Panc1 (cell line): Measurements from ENCODE around the gene SGMS1. TPM values are rescaled to one million over a fixed set of nuclear protein-coding genes. Genes with fewer than 3 reads are reported as not detected.
"Not testable (repeated sequence)": the region's sequence is repeated elsewhere in the genome, so short reads cannot be mapped to it uniquely, and the experiment has no call there.

Experiments
- ATAC-seq: fragments of 200-7000 bp; cut with Tn5 transposase; 2 replicates; pipeline ENCODE4 v1.9.1; 2020; ENCODE audit warnings: mild to moderate bottlenecking, moderate library complexity
- Bru-seq: library from RNA; stranded (reverse); fragments of 400-500 nt; gene quantifications from one replicate; lab custom pipeline; 2021; lab: Mats Ljungman, UMichigan
- BruChase-seq, 2 experiments: library from RNA; stranded (reverse); fragments of 400-500 nt; gene quantifications; one replicate each; lab custom pipeline; 2021; lab: Mats Ljungman, UMichigan
- BruUV-seq: library from RNA; stranded (reverse); fragments of 400-500 nt; replicated peaks from 2 replicates; lab custom pipeline; 2021; lab: Mats Ljungman, UMichigan
- CTCF ChIA-PET: fragments of 300-600 bp; sonication (Branson Sonifier 250); formaldehyde crosslinking; loops from one replicate; lab custom pipeline; 2022; ENCODE audit warnings: antibody characterized with exemption; lab: Charles Lee
- POLR2A ChIA-PET: fragments of 300-600 bp; sonication (Branson Sonifier 250); formaldehyde crosslinking; loops from one replicate; lab custom pipeline; 2022; ENCODE audit warnings: antibody characterized with exemption; lab: Charles Lee
- DNase-seq: peaks from one replicate; pipeline ENCODE4 v3.0.0-alpha.2; 2010; ENCODE audit warnings: low read depth, low spot score
- H3K27ac ChIP-seq: 2 replicates; pipeline ENCODE4 v1.5.1; 2011; ENCODE audit warnings: mild to moderate bottlenecking, low read length, inconsistent platforms
- H3K27me3 ChIP-seq: fragments of 200-500 bp; sonication (Bioruptor generic); 2 replicates; pipeline ENCODE4 v1.6.0; 2014; ENCODE audit warnings: low read length, inconsistent platforms; ENCODE audit not compliant: control insufficient read depth, insufficient read depth
- H3K36me3 ChIP-seq: fragments of 200-500 bp; sonication (Bioruptor generic); 2 replicates; pipeline ENCODE4 v1.5.1; 2014; ENCODE audit warnings: inconsistent platforms, mild to moderate bottlenecking, low read length, moderate library complexity; ENCODE audit not compliant: control insufficient read depth, insufficient read depth
- H3K4me1 ChIP-seq: 2 replicates; pipeline ENCODE4 v1.5.1; 2011; ENCODE audit warnings: inconsistent platforms, mild to moderate bottlenecking, low read length, moderate library complexity; ENCODE audit not compliant: control insufficient read depth, insufficient read depth
- H3K4me3 ChIP-seq, 2 experiments: 2 replicates each; pipeline ENCODE4 v1.5.1; 2011 to 2012; ENCODE audit warnings: low read depth in 2 of 2, low read length in 2 of 2, mild to moderate bottlenecking in 2 of 2, inconsistent platforms in 1 of 2, moderate library complexity in 1 of 2
- H3K9me3 ChIP-seq: fragments of 200-500 bp; sonication (Bioruptor generic); 2 replicates; pipeline ENCODE4 v1.5.1; 2014; ENCODE audit warnings: low read depth, mild to moderate bottlenecking, inconsistent platforms, low read length, moderate library complexity; ENCODE audit not compliant: control insufficient read depth, insufficient read depth
- CTCF ChIP-seq: fragments of 450-650 bp; IDR thresholded peaks from 2 replicates; pipeline ENCODE4 v1.5.1; 2017; ENCODE audit warnings: mild to moderate bottlenecking
- POLR2AphosphoS5 ChIP-seq: IDR thresholded peaks from 2 replicates; pipeline ENCODE4 v1.6.1; 2012; ENCODE audit warnings: mild to moderate bottlenecking, low read depth, low read length, moderate library complexity
- REST ChIP-seq, 2 experiments: IDR thresholded peaks; 2 replicates each; pipeline ENCODE4 v1.6.1; 2011 to 2012; ENCODE audit warnings: low read depth in 2 of 2, control low read depth in 1 of 2, low read length in 1 of 2, mild to moderate bottlenecking in 1 of 2, moderate library complexity in 1 of 2; ENCODE audit not compliant: insufficient read depth in 1 of 2
- SIN3A ChIP-seq: IDR thresholded peaks from 2 replicates; pipeline ENCODE4 v1.6.1; 2012; ENCODE audit warnings: low read depth, mild to moderate bottlenecking, low read length, moderate library complexity, borderline replicate concordance; ENCODE audit not compliant: insufficient read depth
- TCF7L2 ChIP-seq: IDR thresholded peaks from 2 replicates; pipeline ENCODE4 v1.6.1; 2011; ENCODE audit warnings: mild to moderate bottlenecking, low read depth, low read length, inconsistent platforms
- in situ Hi-C: cut with HindIII; loops from 2 replicates; pipeline ENCODE4 v1.10.0; 2016; ENCODE audit warnings: low sequenced_read_pairs, low pct_unique_long_range_greater_than_20kb
- intact Hi-C: fragments of 100-400 bp; cut with micrococcal nuclease; formaldehyde crosslinking; loops from one replicate; pipeline ENCODE4 v1.10.0; 2022; ENCODE audit not compliant: unreplicated experiment
- long read RNA-seq: library from polyadenylated mRNA; unstranded; transcript quantifications from one replicate; pipeline ENCODE4 v2.0.0, GENCODE V29; 2021; ENCODE audit not compliant: unreplicated experiment
- polyA plus RNA-seq: library from polyadenylated mRNA; unstranded; fragments of >200 nt; gene quantifications from one replicate; pipeline ENCODE4 v1.2.1, GENCODE V29; 2012; ENCODE audit warnings: missing spikeins; ENCODE audit not compliant: insufficient read length
- total RNA-seq: library from RNA; stranded (reverse); gene quantifications from one replicate; pipeline ENCODE4 v1.2.1, GENCODE V29; 2021; ENCODE audit not compliant: unreplicated experiment

Gene SGMS1
- 22.0 TPM for total RNA-seq
- polyA plus RNA-seq = 11.8 TPM
- Bru-seq, nascent RNA = percentile 86 among the genes with signal in this experiment
- BruChase-seq, experiment 1, labeled RNA remaining after a 2-hour chase = percentile 72 among the genes with signal in this experiment
- percentile 66 among the genes with signal in this experiment for BruChase-seq, experiment 2, labeled RNA remaining after a 6-hour chase
- long read RNA-seq, transcript SGMS1-202 (11 exons, 3,744 nt) = major isoform, 37 of 68 reads
- long read RNA-seq, partial matches to known transcripts = 9 of 68 reads
- long read RNA-seq, other reads (novel, unspliced or antisense) = 22 of 68 reads

GRCh38 chr10:50623663-50624412, at the start of gene SGMS1:
Gene SGMS1 (minus strand): TSS chr10:50623956. CDS start chr10:50344114, 279,842 bp downstream.
- peaks cover 25% of the 10 kb centered on the region for H3K4me1 ChIP-seq
- in situ Hi-C loops = no loop called here
- DNase-seq = no peak
- TF ChIP-seq CTCF = no peak
- no peak; the same call in 1 of the 2 replicates for TF ChIP-seq POLR2AphosphoS5
- no peak for TF ChIP-seq SIN3A
- TF ChIP-seq TCF7L2 = no peak
- TF ChIP-seq REST (IDR thresholded peaks at IDR 0.05; ENCODE audit: insufficient read depth in 1 of 2, low read depth in 2 of 2, low read length in 1 of 2) = no peak
- H3K9me3 ChIP-seq = no peaks in the 10 kb centered on the region
- H3K4me3 ChIP-seq = peak within 1 kb of the TSS; percentile 93 to 96
- BruUV-seq = no TSS peak
- POLR2A ChIA-PET = interaction anchor here (0.7 kb wide), 1 partner anchor 302 kb away, joined by 3 read pairs; no protein-coding TSS in a partner anchor
- CTCF ChIA-PET = interaction anchor here (0.6 kb wide), 1 partner anchor 1336 kb away, joined by 4 read pairs; no protein-coding TSS in a partner anchor
- H3K36me3 ChIP-seq = no peaks in the 10 kb centered on the region; the same call in 1 of the 2 replicates
- ATAC-seq = peak; percentile 68
- H3K27ac ChIP-seq = peak within 1 kb of the TSS; percentile 94
- no peaks in the 10 kb centered on the region for H3K27me3 ChIP-seq
- intact Hi-C loops = loop anchor here (2.0 to 10.0 kb wide), 3 partner anchors 63 to 259 kb away; no protein-coding TSS in a partner anchor

GRCh38 chr10:50672152-50672551, 48.4 kb upstream of the SGMS1 start:
- not testable (repeated sequence) for BruUV-seq

GRCh38 chr10:50671645-50672044, 47.9 kb upstream of the SGMS1 start:
- CTCF ChIA-PET, DNase-seq, POLR2A ChIA-PET, intact Hi-C loops, H3K36me3 ChIP-seq, H3K4me1 ChIP-seq, H3K27ac ChIP-seq, ATAC-seq, BruUV-seq, H3K9me3 ChIP-seq, in situ Hi-C loops, H3K4me3 ChIP-seq, H3K27me3 ChIP-seq: not testable (repeated sequence)

More at GRCh38 chr10:50672152-50672551, 48.4 kb upstream of the SGMS1 start:
- H3K27ac ChIP-seq, in situ Hi-C loops, POLR2A ChIA-PET, CTCF ChIA-PET, H3K36me3 ChIP-seq, ATAC-seq, H3K27me3 ChIP-seq, intact Hi-C loops, H3K4me3 ChIP-seq, H3K9me3 ChIP-seq, H3K4me1 ChIP-seq, DNase-seq: not testable (repeated sequence)

GRCh38 chr10:50669957-50670356, 46.2 kb upstream of the SGMS1 start:
- not testable (repeated sequence) for H3K27me3 ChIP-seq

More at GRCh38 chr10:50669957-50670356, 46.2 kb upstream of the SGMS1 start:
- BruUV-seq, intact Hi-C loops, in situ Hi-C loops, CTCF ChIA-PET, H3K9me3 ChIP-seq, H3K27ac ChIP-seq, H3K4me3 ChIP-seq, H3K36me3 ChIP-seq, DNase-seq, POLR2A ChIA-PET, H3K4me1 ChIP-seq, ATAC-seq: not testable (repeated sequence)
